ENCODE data around the gene SLC35G4. TPM values are rescaled to one million over a fixed set of nuclear protein-coding genes. Genes with fewer than 3 reads are reported as not detected.

The SLC35G4 gene
- total RNA-seq, 4 donors from 2014 or later, result not detected

- intact Hi-C loops (cut with DNase I; ENCODE audit: low total_unique reads), result loop anchor here (10.0 kb wide), 2 partner anchors 63 to 403 kb away; no protein-coding TSS in a partner anchor
- no peak for DNase-seq (ENCODE audit: low spot score in 2 of 2)
- WGBS, 2 donors, result 81 to 83% methylated on average over 3 of the region's 3 CpGs
- no peak for TF ChIP-seq POLR2A (IDR thresholded peaks at IDR 0.05)
- no peak for TF ChIP-seq CTCF (IDR thresholded peaks at IDR 0.05)
- H3K4me3 ChIP-seq (ENCODE audit: low read depth, poor library complexity, severe bottlenecking), result no peak overlapping the region
Observed at GRCh38 chr18:11651899-11652298, 42.5 kb downstream of the SLC35G4 start.

DNA sequence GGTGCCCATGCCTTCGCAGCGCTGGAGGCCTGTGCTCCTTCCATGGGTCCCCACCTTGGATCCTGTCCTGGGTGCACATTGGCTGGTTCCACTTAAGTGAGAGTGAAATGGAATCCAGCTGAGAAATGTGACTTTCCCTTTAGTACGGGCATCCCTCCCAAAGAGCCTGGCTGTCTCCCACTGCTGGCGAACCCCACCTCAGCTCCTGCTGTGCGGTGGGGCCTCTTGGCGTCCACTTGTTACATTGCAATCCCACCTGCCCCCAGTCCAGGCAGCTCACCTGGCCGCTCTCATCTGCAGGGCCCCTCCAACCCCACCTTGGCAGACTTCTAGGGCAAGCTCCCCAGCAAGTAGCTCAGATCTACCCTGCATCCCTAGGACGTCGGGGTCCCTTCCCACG is 44.1 kb downstream of the SLC35G4 start:
- TF ChIP-seq CTCF (IDR thresholded peaks at IDR 0.05), result no peak
- no peak for TF ChIP-seq POLR2A (IDR thresholded peaks at IDR 0.05)
- 77 to 83% methylated on average over 10 of the region's 10 CpGs for WGBS, 2 donors
- intact Hi-C loops (cut with DNase I; ENCODE audit: low total_unique reads), result loop anchor here (10.0 kb wide), 2 partner anchors 61 to 401 kb away; no protein-coding TSS in a partner anchor
- DNase-seq (ENCODE audit: low spot score in 2 of 2), result no peak
- H3K4me3 ChIP-seq (ENCODE audit: low read depth, poor library complexity, severe bottlenecking), result no peak overlapping the region

DNA sequence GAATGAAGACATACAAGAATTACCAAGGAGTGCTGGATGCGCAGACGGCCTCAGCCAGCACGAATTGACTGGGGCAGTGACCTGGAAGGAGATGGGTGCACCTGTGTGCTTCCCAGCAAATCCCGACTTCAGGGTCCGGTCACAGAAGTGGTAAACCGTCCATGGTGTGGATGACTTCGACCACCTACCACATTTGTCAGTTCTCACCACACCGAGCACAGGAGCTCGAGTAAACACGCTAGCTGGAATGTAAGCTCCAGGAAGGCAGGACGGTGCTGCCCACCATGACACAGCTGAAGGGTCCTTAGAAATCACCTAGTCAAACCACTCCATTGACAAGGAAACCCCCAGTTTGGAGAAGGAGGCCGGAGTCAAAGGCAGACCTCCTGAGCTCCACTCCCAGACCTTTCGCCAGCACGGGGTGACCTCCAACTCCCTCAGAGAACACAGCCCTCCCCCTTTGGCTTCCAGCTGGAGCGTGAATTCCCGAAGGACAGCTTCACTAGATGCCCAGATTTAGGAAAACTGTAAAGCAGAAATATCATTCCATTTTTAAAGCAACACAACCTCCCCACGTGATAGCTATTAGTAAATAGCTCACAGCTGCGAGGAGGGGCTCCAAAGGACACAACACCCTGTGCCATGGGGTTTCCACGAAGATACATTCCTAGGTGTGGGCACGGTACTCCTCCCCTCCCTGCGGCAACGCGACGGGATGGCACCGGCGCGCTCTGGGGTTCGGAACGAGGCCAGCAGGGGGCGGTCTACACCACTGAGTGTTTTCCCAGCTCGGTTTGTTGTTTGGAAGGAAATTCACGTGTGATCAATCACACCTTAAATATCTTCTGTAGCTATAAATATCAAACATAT is 45.6 kb downstream of the SLC35G4 start:
- H3K4me3 ChIP-seq (ENCODE audit: low read depth, poor library complexity, severe bottlenecking), result no peak overlapping the region
- DNase-seq (ENCODE audit: low spot score in 2 of 2), result peak; percentile 49 to 92
- WGBS, 2 donors, result 31 to 33% methylated on average over 32 of the region's 32 CpGs
- no peak for TF ChIP-seq POLR2A (IDR thresholded peaks at IDR 0.05)
- TF ChIP-seq CTCF (IDR thresholded peaks at IDR 0.05), result no peak
- intact Hi-C loops (cut with DNase I; ENCODE audit: low total_unique reads), result loop anchor here (10.0 kb wide), 2 partner anchors 60 to 400 kb away; no protein-coding TSS in a partner anchor

DNA sequence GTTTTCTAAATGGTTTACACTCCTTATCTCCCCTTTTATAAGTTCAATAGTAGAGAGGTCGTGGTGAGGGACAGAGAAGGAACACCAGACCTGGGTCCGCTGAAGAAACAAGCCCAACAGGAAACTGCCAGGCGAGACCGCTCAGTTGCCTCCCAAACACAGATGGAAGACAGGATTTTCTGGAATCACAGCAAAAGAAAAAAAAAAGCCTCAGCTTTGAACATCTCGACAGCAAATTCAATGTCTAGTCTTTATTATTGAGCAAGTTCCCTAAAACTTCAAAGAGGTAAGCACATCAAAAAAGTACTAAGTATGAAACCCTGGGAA is 46.2 kb downstream of the SLC35G4 start:
- intact Hi-C loops (cut with DNase I; ENCODE audit: low total_unique reads), result loop anchor here (10.0 kb wide), 2 partner anchors 59 to 399 kb away; no protein-coding TSS in a partner anchor
- TF ChIP-seq POLR2A (IDR thresholded peaks at IDR 0.05), result no peak
- TF ChIP-seq CTCF (IDR thresholded peaks at IDR 0.05), result no peak
- WGBS, 2 donors, result 9 to 11% methylated on average over 5 of the region's 5 CpGs
- no peak overlapping the region for H3K4me3 ChIP-seq (ENCODE audit: low read depth, poor library complexity, severe bottlenecking)
- DNase-seq (ENCODE audit: low spot score in 2 of 2), result no peak

DNA sequence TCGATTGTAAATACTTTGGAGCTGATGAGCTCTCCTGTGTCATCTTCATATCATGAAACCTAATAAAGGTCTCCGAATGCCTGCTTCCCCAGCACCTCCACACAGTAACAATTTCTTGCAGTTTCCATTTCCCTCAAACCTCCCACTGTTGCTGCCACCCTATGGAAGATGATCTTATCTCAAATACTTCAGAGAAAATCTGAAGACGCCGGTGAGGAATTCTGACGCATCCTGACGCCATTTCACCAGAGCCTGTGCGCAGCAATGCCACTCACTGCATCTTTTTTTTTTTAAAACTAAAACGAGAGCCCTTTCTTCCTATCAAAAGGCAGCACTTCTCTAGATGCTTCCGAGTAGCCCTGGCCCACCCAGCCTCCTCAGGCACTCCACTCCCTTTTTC is 47.8 kb downstream of the SLC35G4 start:
- DNase-seq (ENCODE audit: low spot score in 2 of 2), result no peak
- WGBS, 2 donors, result 85 to 88% methylated on average over 9 of the region's 9 CpGs
- H3K4me3 ChIP-seq (ENCODE audit: low read depth, poor library complexity, severe bottlenecking), result no peak overlapping the region
- TF ChIP-seq POLR2A (IDR thresholded peaks at IDR 0.05), result no peak
- TF ChIP-seq CTCF (IDR thresholded peaks at IDR 0.05), result no peak
- intact Hi-C loops (cut with DNase I; ENCODE audit: low total_unique reads), result loop anchor here (10.0 kb wide), 2 partner anchors 58 to 398 kb away; no protein-coding TSS in a partner anchor

Data from lower leg skin (tissue), 4 donors.